ENCODE data around the gene DCAKD. TPM values are rescaled to one million over a fixed set of nuclear protein-coding genes. Genes with fewer than 3 reads are reported as not detected.

The DCAKD gene
- total RNA-seq, 4 donors from 2014 or later, result 50.3 to 68.8 (median 57.9) TPM

DNA sequence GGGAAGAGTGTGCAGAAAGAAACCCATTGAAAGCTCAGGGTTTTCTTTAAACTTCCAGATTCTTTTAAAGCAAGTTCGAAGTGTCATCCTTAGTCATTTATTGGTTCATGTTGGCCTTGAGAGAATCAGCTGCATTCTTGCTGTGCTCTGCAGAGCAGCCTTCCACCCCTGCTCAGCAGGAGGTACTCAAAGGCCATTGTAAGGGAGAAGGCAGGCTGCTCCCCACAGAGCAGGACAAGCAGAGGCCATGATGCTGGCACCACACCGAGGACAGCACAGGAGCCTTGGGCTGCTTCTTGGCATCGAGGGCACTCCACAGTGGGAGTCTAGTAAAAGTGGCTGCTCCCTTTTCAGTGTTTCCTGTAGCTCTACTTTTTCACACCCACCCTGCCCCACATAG, 39.3 kb upstream of the DCAKD start:
- TF ChIP-seq POLR2AphosphoS5 (IDR thresholded peaks at IDR 0.05) (no peak), POLR2A (IDR thresholded peaks at IDR 0.05; ENCODE audit: low read depth) (no peak), EP300 (IDR thresholded peaks at IDR 0.05) (no peak)
- TF ChIP-seq, protein P1, sequence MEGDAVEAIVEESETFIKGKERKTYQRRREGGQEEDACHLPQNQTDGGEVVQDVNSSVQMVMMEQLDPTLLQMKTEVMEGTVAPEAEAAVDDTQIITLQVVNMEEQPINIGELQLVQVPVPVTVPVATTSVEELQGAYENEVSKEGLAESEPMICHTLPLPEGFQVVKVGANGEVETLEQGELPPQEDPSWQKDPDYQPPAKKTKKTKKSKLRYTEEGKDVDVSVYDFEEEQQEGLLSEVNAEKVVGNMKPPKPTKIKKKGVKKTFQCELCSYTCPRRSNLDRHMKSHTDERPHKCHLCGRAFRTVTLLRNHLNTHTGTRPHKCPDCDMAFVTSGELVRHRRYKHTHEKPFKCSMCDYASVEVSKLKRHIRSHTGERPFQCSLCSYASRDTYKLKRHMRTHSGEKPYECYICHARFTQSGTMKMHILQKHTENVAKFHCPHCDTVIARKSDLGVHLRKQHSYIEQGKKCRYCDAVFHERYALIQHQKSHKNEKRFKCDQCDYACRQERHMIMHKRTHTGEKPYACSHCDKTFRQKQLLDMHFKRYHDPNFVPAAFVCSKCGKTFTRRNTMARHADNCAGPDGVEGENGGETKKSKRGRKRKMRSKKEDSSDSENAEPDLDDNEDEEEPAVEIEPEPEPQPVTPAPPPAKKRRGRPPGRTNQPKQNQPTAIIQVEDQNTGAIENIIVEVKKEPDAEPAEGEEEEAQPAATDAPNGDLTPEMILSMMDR (IDR thresholded peaks at IDR 0.05), result no peak
- Histone ChIP-seq H3K27me3 (no peaks in the 10 kb centered on the region), H3K4me1 (peaks cover 50 to 87% (median 69%) of the 10 kb centered on the region in 4 donors), H3K27ac (replicated peaks in 1 of 4) (peak overlapping the region in 3 of 4 donors; percentile 87 to 94 (median 91)), H3K4me3 (no peak overlapping the region), H3K36me3 (peaks cover 38 to 100% (median 77%) of the 10 kb centered on the region in 4 donors), H3K9me3 (no peaks in the 10 kb centered on the region)
- intact Hi-C loops (cut with DNase I), result no loop called here
- no peak for DNase-seq (ENCODE audit: extremely low spot score)
- 79% methylated on average over 3 of the region's 3 CpGs for WGBS

DNA sequence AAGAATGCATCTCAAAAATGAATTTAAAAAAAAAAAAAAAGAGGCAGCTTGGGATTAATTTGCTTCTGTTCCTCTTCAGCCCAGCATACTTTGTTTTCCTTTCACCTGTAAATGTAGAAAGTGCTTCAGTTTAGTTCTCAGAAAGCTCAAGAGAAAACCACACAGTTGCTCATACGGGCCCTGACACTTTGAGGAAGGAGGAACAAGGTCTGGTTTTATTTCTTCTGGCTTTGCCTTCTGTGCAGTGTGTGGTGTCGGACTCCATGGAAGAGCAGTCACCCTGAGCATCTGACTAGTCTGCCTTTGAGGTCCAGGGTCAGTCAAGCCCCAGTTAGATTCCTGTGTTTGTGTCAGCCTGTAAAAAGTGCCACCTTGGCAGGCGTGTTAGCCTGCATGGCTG, 37.3 kb upstream of the DCAKD start:
- peaks cover 35 to 68% (median 52%) of the 10 kb centered on the region in 4 donors for H3K4me1 ChIP-seq
- H3K27ac ChIP-seq (replicated peaks in 1 of 4), result peak overlapping the region in 2 of 4 donors; percentile 51 to 58
- TF ChIP-seq EP300 (IDR thresholded peaks at IDR 0.05), result no peak
- TF ChIP-seq, protein P1 (IDR thresholded peaks at IDR 0.05), result no peak
- no peak for TF ChIP-seq POLR2A (IDR thresholded peaks at IDR 0.05; ENCODE audit: low read depth)
- TF ChIP-seq POLR2AphosphoS5 (IDR thresholded peaks at IDR 0.05), result no peak
- intact Hi-C loops (cut with DNase I), result no loop called here
- H3K9me3 ChIP-seq, result no peaks in the 10 kb centered on the region
- no peak for DNase-seq (ENCODE audit: extremely low spot score)
- no peak overlapping the region for H3K4me3 ChIP-seq
- H3K27me3 ChIP-seq, result no peaks in the 10 kb centered on the region
- WGBS, result 62% methylated on average over 3 of the region's 3 CpGs
- peaks cover 35 to 100% (median 82%) of the 10 kb centered on the region in 4 donors for H3K36me3 ChIP-seq

DNA sequence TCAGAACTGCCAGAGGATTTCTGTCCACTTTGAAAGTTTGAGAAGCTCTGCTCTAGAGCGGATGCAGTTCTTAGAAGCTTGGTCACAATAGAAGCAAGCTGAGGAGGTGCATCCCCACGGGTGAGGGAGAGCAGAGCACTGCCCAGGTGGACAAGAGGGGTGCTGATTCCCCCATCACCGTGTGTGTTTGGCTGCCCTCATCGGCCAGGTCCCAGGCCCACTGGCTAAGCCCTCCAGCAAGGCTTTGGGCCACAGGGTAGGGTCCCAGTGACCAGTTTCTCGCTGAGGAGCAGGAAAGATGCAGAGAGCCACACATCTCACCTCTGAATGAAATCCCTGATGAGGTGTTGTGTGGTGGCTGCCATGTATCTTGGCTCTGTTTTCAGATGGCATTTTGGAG, 36.5 kb upstream of the DCAKD start:
- TF ChIP-seq, protein P1 (IDR thresholded peaks at IDR 0.05), result no peak
- TF ChIP-seq POLR2AphosphoS5 (IDR thresholded peaks at IDR 0.05) (no peak), POLR2A (IDR thresholded peaks at IDR 0.05; ENCODE audit: low read depth) (no peak), EP300 (IDR thresholded peaks at IDR 0.05) (no peak)
- no peaks in the 10 kb centered on the region for H3K27me3 ChIP-seq
- DNase-seq (ENCODE audit: extremely low spot score), result no peak
- intact Hi-C loops (cut with DNase I), result no loop called here
- peaks cover 42 to 100% (median 87%) of the 10 kb centered on the region in 4 donors for H3K36me3 ChIP-seq
- no peak overlapping the region for H3K4me3 ChIP-seq
- 100% methylated on average over 5 of the region's 5 CpGs for WGBS
- no peaks in the 10 kb centered on the region for H3K9me3 ChIP-seq
- peaks cover 28 to 60% (median 45%) of the 10 kb centered on the region in 4 donors for H3K4me1 ChIP-seq
- H3K27ac ChIP-seq (replicated peaks in 1 of 4), result peak overlapping the region in 3 of 4 donors; percentile 18 to 58 (median 41)

DNA sequence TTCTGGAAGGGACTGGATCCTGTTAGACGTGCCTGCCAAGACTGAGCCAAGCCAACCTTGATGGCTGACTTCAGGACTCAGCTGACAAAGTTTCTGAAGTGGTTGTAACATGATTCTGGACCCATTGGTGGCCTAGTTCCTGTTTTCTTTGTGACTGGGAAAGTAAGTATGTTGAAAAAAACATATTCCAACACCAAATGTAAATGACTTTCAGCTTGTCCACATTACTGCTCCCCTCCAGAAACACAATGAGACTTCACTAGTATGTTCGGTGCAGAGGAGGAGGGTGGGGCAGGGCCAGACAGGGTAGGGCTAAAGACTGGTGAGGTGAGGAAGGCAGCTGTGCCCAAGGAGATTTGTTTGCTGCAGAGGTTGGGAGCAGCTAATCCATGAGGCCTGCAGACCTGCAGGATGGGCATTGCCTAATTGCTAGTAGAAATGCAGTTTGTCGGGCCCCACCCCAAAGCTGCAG, 36.1 kb upstream of the DCAKD start:
- H3K9me3 ChIP-seq, result no peaks in the 10 kb centered on the region
- H3K4me3 ChIP-seq, result no peak overlapping the region
- 59% methylated on average over 3 of the region's 3 CpGs for WGBS
- H3K27me3 ChIP-seq, result no peaks in the 10 kb centered on the region
- peak overlapping the region in 2 of 4 donors; percentile 18 to 41 for H3K27ac ChIP-seq (replicated peaks in 1 of 4)
- intact Hi-C loops (cut with DNase I), result no loop called here
- H3K36me3 ChIP-seq, result peaks cover 47 to 100% (median 92%) of the 10 kb centered on the region in 4 donors
- TF ChIP-seq, protein P1 (IDR thresholded peaks at IDR 0.05), result no peak
- TF ChIP-seq EP300 (IDR thresholded peaks at IDR 0.05) (no peak), POLR2A (IDR thresholded peaks at IDR 0.05; ENCODE audit: low read depth) (no peak), POLR2AphosphoS5 (IDR thresholded peaks at IDR 0.05) (no peak)
- H3K4me1 ChIP-seq, result peaks cover 27 to 56% (median 41%) of the 10 kb centered on the region in 4 donors
- no peak for DNase-seq (ENCODE audit: extremely low spot score)
